HG02588 (cell line): Measurements from ENCODE around the gene LBHD2.

Experiments
- ATAC-seq: cut with Tn5 transposase; IDR thresholded peaks from one replicate; pipeline ENCODE4 v1.9.1; 2021; ENCODE audit warnings: mild to moderate bottlenecking, moderate library complexity; ENCODE audit not compliant: unreplicated experiment

The LBHD2 gene

DNA sequence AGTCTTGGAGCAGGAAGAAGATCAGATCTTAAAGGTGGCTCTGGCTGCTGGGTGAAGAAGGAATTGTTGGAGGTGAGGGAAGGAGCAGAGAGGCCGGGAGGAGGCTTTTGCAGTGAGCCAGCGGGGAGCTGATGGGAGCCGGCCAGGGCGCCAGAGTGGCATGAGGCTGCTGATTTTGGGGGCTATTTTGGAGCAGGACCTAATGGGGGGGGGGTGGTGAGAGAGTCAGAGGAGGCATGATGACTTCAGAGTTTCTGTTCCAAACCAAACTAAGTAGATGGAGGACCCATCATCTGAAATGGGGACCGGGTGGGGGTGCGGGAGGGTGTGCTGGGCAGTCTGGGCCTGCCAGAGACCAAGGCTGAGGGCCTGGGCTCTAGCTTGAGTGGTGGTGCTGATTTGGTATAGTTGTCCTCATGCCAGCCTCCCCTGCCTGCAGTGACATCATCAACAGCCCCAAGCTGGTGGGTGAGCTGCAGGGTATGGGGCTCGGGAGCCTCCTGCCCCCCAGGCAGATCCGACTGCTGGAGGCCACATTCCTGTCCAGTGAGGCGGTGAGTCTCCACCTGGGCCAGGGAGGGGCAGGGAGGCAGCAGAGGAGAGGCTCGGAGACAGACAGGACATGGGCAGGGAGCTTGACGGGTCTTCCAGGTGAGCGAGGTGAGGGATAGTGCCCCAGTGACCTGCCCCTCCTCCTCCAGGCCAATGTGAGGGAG is 45.4 kb downstream of the LBHD2 start:
- ATAC-seq: no peak

DNA sequence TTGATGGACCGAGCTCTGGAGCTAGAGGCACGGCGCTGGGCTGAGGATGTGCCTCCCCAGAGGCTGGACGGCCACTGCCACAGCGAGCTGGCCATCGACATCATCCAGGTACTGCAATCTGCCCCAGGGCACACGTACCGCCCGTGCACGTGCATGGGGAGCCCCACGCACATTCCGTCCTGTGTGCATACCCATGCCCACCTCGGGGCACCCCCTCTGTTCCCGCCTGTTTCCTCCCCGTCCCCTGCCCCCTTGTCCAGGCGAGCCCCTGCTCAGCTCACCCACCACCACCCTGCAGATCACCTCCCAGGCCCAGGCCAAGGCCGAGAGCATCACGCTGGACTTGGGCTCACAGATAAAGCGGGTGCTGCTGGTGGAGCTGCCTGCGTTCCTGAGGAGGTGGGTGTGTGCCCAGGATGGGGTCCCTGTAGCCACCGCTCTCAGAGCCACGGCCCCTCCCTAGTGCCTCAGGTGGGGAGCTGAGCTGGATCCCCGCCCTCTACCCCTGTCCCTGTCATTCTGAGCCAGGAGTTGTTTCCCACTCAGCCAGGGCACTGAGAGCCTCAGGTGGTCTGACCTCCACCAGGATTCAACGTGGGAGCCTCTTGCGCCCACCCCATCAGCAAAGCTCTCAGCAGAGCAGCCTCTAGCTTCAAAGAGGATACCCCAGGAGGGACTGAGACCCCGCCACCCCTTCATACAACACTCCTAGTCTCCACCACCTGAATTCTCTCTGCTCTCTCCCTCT is 46.2 kb downstream of the LBHD2 start:
- no peak for ATAC-seq

DNA sequence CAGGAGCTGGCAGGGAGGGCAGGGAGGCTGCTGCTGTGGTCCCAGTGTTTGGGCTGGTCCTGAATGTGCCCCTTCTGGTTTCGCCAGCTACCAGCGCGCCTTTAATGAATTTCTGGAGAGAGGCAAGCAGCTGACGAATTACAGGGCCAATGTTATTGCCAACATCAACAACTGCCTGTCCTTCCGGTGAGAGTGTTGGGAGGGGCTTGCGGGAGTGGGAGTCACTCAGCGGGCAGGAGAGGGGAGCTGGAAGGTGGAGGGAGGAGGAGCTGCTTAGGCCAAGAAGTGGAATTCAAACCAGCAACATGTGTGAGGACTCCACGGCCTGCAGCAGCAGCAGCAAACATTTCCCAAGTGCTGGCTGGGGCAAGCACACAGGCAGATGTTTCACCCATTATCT is 47.0 kb downstream of the LBHD2 start:
- ATAC-seq: no peak

DNA sequence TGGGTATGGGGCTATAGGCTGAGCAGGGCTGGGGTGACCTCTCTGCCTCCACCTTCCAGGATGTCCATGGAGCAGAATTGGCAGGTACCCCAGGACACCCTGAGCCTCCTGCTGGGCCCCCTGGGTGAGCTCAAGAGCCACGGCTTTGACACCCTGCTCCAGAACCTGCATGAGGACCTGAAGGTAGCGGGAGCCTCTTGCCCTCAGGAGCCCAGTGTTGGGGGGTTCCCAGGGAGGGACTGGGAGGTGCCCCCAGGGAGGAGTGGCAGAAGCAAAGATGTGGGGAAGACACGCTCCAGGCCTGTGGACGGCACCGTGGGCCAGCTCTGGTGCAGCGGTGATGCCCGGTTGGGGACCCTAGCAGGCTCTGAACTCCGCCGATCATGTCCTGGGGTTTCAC is 47.6 kb downstream of the LBHD2 start:
- no peak for ATAC-seq

DNA sequence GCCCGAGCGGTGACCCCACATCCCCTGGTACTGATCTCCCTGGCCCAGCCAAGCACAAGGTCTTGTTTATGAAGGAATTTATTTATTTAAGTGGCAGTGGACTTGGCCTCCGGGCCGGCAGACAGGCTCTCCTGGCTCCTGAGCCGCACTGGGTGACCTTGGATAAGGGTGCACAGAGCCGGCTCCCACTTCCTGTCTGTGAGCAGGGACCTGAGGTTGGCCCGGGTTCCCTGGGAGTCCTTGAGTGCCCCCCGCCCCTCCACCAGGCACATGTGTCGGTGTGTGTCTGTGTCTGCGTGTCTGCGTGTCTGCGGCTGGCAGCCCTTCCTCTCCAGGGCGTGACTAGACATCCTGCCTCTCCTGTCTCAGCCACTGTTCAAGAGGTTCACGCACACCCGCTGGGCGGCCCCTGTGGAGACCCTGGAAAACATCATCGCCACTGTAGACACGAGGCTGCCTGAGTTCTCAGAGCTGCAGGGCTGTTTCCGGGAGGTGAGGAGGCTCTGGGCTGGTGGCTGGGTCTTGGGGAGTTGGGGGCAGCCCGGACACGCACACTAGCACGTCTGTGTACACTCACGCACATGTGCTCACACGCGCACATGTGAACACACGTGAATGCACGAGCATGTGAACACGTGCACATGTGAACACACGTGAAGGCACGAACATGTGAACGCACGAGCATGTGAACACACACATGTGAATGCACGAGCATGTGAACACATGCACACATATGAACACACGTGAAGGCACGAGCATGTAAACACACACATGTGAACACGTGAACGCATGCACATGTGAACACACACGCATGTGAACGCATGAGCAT is 48.6 kb downstream of the LBHD2 start:
- ATAC-seq: no peak

DNA sequence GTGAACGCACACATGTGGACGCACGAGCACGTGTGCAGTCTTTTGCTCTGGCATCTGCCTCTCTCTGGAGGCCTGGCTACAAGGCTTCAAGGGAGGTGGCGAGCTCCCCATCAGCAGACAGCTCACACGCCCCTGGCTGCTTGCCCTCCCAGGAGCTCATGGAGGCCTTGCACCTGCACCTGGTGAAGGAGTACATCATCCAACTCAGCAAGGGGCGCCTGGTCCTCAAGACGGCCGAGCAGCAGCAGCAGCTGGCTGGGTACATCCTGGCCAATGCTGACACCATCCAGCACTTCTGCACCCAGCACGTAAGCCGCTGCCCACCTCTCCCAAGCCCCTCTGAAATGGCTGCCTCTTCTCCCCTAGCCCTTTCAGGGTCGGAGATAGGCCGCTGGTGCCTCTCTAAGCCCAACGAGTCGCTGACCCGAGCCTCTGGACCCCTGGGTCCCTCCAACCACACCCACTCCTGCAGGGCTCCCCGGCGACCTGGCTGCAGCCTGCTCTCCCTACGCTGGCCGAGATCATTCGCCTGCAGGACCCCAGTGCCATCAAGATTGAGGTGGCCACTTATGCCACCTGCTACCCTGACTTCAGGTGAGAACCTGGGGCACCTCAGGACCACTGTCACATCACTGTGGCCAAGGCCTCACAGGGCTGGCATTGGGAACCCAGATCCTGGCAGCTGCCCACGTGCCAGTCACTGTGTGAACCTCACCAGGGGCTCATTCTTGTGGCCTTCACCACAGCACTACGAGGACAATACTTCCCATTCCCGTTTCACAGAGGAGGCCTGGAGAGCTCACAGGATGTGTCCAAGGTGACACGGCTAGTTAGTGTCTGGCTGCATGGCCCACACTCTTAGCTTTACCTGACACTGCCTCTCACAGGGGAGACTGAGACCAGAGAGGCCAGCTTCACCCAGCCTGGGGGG is 49.5 kb downstream of the LBHD2 start:
- no peak for ATAC-seq

DNA sequence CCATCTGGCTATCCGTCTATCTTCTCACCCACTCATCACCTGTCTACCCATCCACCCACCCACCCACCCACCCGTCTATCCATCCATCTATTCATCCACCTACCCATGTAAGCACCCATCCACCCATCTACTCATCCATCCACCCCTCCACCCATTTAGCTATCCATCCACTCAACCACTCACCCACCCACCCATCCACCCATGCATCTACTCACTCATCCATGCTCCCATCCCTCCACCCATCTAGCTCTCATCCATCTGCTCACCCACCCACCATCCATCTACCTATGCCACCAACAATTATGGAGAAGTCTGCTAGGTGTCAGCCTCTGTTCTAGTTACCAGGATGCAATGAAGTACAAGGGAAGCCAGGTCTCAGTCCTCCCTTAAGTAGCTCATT is 50.4 kb downstream of the LBHD2 start:
- no peak for ATAC-seq

DNA sequence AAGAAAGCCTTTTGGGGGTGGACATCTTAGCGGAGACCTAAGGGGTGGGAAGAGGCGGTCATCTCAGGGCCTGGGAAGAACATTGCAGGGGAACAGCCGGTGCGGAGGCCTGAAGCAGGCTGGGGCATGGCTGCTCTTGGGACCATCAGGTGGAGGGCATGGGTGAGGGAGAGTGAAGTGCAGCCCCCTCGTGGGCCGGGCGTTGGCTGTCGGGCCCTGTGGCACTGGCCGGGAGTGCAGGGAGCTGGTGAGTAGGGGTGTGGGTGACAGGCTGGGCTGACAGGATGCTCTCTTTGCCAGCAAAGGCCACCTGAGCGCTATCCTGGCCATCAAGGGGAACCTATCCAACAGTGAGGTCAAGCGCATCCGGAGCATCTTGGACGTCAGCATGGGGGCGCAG is 50.9 kb downstream of the LBHD2 start:
- no peak for ATAC-seq

DNA sequence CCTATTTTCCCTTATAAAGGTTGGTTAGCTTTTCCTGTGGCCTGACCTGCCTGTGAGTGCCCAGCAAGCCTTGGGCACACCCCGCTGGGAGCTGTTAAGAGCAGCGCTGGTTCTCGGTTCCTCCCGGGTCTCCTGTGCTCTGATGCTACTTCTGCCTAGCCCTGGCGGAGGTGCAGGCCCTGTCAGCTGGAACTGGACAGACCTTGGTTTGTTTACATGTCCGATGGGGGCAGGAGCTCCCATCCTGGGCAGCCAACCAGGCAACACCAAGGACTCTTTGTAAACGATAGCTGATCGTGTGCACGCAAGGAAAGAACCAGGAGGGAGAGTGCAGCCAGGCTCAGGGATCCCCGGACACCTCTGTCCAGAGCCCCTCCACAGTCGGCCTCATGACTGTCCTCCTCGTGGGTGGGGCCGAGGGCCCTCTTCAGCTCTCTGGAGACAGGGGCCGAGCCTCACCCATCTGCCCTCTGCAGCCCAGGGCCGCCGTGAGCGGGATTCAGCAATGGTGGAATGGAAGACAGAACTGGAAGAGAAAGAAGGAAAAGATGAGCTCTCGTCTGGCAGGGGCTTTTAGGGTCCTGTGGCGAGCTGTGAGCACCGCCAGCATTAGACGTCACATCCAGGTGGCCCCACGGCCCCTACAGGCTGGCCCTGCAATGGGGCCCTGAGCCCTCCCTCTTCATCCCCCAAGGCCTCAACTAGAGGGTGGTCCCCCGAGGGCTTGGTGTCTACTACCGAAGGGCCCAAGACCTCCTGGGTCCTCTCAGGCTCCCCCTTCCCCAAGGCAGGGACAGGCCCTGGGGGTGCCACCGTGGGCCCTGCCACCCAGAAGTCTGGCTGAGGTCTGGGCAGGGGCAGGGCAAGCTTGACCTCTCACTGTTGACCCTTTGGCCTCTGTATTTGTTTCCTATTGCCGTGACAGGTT is 51.6 kb downstream of the LBHD2 start:
- ATAC-seq: no peak

DNA sequence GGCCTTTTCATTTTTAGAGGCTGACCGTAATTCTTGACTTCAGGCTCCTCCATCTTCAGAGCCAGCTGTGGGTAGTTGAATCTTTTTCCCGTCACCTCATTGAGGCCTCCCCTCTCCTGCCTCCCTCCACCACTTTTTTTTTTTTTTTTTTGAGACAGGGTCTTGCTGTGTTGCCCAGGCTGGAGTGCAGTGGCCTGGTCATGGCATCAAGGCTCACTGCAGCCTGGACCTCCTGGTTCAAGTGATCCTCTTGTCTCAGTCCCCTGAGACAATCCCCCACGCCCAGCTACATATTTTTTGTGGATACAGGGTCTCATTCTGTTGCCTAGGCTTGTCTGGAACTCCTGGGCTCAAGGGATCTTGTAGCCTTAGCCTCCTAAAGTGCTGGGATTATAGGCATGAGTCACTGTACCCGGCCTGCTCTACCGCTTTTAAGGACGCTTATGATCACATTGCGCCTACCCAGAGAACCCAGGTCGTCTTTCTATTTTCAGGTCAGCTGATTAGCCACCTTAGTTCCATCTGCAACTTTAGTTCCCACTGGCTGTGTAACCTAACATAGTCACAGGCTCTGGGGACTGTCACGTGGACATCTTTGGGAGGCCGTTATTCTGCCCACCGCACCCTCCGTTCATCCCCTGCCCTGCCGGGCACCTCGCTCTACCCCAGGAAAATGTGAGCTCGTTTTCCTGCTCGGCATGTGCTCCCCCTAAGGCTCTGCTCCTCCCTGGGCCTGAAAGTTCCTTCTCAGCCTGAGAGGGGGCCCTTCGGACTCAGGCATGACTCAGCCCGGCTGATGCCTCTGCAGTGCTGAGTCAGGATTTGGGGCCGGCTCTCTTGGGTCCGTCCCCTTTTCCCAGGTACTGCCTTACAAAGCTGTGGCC is 52.6 kb downstream of the LBHD2 start:
- no peak for ATAC-seq

DNA sequence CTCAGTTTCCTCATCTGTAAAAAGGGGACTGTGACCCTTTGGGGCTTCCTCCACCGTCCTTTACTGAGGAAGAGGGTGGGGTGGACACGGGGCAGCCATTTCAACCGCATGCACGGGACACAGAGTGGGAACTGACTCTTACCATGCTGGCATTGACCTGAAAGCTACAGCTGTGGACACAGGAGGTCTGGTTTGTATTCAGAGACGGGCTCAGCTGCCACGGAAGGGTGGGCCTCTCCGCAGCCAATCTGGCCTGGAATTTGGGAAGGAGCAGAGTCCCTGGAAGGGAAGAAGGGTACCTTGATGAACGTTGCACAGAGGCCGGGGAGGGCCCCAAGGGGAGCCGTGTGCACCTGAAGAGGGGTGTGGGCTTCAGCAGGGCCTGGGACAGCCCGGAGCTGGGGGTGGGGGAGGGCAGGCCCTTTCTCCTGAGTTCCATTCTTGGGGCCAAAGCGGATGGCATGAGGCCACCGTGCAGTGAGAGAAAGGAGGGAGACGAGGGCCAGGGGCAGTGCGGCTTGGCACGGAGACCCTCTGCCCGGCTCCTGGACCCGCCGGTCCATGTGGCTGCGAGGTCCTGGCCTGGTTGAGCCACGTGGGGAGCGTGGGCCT is 53.8 kb downstream of the LBHD2 start:
- ATAC-seq: no peak

DNA sequence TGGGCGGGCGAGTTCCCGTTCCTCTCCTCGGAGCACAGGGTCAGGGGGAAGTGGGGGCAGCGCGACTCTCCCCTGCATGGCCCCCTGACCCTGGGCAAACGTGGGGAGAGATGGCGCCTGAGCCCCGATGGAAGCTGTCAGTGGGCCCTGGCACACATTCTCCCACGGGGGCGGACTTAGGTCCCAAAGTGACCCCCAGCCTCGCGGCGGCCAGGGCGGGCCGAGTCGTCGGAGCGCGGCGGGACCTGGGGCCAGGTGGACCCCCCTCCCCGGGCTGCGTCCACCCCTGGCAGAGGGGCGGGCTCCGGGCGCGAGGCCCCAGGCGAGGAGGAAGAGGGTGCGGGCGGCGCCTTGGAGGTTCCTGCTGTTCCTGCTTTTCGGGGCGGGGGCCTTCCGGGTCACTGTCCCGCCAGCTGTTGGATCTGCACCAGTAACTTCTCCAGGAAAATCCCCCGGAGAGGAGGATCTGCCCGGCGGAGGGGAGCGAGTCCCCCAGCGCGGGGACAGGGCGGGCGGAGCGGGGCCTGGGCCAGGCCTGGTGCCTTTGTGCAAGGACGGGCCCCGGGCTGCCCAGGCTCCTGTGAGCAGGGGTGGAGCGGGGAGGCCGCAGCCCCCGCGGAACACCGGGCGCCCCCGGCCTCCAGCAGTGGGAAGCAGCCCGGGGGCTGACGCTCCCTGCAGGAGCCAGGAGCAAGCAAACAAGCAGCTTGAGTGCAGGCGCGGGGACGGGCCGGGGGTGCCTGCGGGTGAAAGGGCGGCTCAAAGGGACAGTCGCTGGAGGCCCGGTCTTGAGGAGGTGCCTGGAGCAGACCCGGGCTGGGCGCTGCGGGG is 54.5 kb downstream of the LBHD2 start:
- ATAC-seq: no peak

DNA sequence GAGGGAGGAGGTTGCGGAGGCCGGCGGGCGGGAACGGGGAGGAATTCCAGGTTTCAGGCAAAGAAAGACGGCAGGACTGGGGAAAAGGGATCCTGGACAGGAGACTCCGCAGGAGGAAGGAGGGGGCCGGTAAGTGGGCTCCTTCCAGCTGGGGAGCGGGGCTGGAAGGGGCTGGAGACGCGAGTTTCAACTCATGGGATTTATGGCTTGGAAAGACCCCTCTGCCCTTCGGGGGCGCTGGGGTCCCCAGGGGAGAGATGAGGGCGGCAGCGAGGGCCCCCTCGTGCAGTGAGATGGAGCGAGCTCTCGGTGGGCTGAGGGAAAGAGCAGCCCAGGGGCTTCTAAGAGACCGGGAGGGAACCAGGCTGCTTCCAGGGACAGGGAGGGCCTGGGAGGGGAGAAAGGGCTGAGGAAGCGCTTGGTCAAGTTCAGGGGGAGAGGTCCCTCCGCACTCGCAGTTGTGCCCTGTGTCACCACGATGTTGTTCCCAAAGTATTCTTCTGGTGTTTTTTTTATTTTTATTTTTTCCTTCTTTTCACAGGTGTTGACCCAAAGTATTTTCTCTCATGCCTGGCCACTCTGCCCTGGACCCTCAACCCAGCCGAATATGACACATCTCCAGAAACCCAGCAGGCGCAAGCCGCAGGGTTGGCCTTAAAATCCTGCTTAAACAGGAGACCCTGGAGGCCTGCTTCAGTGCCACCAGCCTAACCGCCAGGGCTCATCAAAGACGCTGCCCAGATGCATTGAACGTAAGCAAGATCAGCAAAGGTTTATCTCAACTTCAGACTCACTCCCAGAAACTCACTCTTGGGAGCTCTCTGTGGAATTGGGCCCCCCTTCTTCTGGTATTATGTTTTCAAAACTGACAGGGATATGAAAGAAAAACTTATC is 55.4 kb downstream of the LBHD2 start:
- no peak for ATAC-seq
